Kidney glomerular epithelial cell (primary cell): ENCODE data around the gene ADGRV1.

Source experiments
- DNase-seq: peaks from one replicate; lab custom pipeline; 2025; lab: John Stamatoyannopoulos, UW

Gene ADGRV1

GRCh38 chr5:91070761-91071550 is 512.4 kb downstream of the ADGRV1 start:
- DNase-seq, result no peak

- peak; percentile 77 for DNase-seq
Measured at GRCh38 chr5:91072881-91073280, 514.3 kb downstream of the ADGRV1 start.

DNA sequence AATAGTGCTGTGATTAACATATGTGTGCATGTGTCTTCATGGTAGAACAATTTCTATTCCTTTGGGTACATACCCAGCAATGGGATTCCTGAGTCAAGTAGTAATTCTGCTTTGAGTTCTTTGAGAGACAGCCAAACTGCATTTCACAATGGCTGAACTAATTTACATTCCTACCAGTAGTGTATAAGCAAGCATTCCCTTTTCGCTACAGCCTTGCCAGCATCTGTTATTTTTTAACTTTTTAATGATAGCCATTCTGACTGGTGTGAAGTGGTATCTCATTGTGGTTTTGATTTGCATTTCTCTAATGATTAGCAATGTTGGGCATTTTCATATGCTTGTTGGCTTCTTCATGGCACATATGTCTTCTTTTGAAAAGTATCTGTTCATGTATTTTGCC is 516.0 kb downstream of the ADGRV1 start:
- DNase-seq, result peak; percentile 97

GRCh38 chr5:91076138-91076537 is 517.5 kb downstream of the ADGRV1 start:
- DNase-seq, result peak; percentile 61

DNA sequence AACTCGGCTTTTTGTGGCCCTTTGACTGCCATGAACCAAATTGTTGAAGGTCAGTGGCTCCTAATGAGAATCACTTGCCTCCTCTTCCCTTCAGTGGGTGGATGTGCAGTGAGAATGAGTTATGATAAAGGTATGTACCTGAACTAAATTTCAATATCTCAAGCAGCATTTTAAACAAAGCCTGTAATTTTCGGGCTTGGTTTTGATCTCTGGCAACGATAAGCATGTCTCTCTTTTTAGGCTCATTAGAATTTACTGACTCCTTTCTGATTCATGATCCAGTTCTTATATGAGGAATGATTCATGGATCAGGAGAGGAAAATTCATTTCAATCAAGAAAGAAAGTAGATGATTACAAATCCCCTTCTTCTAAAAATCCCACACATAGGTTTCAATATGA is 519.0 kb downstream of the ADGRV1 start:
- no peak for DNase-seq

- DNase-seq, result peak; percentile 76
Measured at GRCh38 chr5:91079037-91079436, 520.4 kb downstream of the ADGRV1 start.

- no peak for DNase-seq
Measured at GRCh38 chr5:91089758-91090157, 531.2 kb downstream of the ADGRV1 start.

- no peak for DNase-seq
Measured at GRCh38 chr5:91090995-91091394, 532.4 kb downstream of the ADGRV1 start.

DNA sequence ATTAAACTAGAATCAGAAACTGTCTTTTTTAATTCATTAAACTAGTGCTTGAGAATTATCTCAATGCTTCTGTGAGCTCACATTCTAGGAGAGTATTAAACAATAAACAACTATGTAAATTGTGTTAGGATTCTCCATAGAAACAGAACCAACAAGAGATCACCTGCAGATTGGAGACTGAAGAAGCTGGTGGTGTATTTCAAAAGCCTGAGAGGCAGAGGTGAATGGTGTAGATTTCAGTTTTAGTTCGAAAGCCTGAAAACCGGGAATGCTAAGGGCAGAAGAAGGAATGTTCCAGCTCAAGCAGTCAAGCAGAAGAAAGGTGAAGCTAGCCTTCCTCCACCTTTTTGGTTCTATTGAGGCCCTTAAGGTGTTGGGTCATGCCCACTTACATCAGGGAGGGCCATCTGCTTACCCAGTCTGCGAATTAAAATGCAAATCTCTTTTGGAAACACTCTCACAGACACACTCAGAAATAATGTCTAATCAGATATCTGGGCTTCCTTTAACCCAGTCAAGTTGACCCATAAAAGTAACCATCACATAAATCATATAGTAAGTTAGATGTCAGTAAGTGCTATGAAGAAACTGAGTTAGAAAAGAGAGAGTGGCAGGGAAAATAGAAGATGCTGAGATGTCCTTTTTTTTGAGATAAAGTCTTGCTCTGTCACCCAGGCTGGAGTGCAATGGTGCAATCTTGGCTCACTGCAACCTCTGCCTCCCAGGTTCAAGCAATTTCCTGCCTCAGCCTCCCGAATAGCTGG is 533.1 kb downstream of the ADGRV1 start:
- DNase-seq, result no peak

DNA sequence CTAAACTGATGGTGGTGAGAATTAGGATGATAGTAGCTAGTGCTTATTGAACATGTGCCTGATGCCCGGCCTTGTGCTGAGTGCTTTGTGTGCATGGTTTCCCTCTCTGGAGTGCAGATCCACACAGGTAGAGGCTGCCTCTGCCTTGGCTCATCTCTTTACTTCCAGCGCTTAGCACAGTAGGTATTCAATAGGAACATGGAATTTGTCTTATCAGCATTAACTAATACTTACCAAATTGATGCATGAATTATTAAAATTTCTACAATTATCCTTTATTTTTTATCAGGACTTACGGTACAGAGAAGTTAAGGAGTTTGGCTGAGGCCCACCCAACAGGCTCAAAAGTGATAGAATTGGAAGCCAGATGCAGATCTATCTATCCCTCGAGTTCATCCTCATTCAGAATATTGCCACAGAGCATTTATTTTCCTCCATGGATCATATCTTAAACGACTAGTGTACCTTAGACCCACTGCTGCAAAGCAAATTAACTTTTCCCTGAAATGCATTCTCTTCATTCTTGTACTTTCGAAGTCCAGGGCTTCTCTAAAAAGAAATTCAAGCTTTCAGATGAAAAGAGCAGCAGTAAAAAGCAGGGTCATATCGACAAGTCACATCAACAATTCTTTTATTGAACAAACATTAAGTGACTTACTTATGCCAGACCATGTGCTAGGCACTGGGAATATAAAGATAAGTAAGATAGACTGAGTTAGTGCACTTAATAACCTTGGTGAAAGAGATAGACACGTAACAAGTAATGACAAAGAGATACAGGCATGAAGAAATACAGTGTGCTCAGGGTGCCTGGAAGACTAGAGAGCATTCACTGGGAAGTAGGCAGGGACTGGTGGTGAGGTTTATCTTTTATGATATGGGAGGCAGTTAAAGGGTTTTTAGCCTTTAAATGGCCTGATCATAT is 534.5 kb downstream of the ADGRV1 start:
- DNase-seq, result no peak

- DNase-seq, result no peak
Measured at GRCh38 chr5:91095313-91095712, 536.7 kb downstream of the ADGRV1 start.

GRCh38 chr5:91095786-91096385 is 537.3 kb downstream of the ADGRV1 start:
- DNase-seq, result no peak

DNA sequence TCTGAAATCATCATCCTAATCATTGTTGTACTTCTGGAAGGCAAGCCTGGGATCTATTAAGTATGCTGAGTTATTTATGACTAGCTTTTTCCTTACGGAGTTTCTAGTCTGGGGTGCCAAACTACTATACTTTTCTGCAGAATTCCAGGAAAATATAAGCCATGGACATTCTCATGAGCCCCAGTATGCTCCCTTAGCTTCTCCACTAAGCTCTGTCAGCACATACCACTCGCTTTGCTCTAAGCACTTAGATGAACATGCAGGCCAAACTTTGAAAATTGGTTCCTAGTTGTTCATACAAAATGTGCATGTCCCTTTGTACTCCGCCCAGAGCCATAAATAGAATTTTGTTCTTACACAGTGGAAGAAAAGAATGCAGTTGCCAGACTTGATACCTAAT is 539.9 kb downstream of the ADGRV1 start:
- no peak for DNase-seq

DNA sequence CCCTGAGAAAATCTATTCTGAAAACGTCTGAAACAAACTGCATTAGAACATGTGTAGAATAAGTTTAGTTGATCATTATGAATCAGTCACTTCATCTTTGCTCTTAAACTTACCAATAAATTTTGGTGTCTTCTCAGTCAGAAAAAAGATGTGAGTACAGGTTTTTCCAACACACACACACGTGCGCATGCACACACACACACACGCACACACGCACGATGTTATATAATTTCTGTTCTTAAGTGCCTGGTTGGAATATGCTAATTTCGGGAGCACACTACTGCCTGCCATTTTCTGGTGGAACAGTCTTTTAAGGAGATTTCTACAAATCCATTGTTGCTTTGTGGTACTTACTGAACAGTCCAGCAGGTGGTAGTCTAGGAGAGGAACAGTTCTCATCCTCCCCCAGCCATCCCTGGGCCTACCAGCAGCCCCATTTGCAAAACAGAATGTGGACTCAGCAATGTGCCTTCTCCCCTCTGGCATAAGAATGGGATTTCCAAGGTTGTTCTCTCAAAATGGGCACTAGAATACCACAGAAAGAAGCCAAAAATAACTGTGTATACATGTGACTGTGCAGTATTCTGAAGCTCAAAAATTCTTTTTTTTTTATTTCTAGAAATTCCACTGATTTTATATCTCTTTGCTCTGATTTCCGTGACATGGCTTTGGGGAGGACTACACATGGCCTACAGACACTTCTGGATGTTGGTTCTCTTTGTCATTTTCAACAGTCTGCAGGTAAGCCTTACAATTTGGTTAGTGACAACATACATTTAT is 543.2 kb downstream of the ADGRV1 start:
- peak; percentile 76 for DNase-seq

DNA sequence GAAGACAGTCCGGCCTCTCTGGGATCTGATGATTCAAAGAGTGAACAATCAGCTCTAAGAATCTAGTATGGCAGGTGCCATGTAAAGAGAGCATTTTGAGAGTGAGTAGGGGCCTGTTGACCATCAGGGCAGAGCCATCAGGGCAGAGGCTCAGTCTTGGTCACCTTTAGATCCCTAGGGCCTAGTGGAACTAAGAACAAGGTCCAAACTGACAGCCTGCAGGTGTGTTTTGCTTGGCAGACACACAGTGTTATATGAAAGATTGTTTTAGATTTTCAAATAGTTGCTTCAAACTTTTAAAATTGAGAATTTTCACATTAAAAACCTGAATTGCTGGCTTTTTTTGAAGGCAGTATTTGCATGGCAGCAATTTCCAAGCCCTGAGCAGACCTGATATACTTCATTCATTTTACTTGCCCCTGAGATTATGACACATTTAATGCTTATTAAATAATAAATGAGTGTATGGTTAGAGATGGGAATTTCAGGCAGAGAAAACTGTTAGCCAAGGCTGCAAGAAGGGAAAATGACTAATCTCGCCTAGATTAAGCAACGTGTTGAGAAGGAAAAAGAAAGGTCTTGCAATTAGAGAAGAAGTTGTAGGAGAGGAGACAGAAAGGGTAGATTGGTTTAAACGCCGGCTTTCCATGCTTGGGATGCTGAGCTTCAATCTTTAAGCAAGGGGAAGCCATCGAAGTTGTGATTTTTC is 544.9 kb downstream of the ADGRV1 start:
- DNase-seq, result no peak

DNA sequence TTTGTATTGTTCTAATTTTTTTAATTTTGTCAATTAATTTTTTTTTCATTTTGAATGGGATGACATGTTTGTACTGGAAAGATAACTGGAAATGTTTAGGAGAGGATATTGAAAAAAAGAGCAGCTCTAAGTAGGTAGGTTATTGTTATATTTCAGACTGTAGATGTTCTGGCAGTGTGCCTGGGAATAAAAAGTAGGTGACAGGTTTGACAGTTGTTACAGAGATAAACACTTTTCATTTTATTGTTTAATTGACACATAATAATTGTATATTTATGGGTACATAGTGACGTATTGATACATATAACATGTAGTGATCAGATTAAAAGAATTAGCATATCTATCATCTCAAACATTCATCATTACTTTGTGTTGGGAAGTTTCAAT is 545.5 kb downstream of the ADGRV1 start:
- no peak for DNase-seq

DNA sequence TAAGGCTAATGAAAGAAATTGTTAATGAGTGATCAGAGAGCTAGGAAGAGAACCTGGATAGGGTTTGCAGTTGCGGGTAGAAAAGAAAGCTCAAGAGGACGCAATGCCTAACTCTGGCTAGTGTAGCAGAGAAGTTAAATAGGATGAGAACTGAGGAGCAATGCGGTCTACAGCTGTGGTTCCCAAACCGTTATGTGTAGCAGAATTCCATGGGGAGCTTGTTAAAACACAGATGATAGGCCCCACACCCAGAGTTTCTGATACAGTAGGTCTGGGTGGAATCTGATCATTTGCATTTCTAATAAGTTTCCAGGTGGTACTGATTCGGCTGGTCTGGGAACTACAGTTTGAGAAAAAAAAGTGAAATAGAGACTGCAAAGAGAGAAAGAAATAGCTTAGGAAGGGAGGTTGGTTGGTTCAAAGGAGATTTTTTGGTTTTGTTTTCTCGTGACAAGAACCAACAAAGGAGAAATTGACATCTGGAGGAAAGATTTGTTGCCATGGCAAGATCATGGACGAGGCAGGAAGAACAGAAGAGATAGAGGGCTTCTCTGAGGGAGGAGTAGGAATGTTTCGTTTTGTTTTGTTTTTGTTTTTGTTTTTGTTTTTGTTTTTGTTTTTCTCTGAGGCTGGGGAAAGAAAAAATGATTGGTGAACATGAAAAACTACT is 548.4 kb downstream of the ADGRV1 start:
- DNase-seq, result no peak

DNA sequence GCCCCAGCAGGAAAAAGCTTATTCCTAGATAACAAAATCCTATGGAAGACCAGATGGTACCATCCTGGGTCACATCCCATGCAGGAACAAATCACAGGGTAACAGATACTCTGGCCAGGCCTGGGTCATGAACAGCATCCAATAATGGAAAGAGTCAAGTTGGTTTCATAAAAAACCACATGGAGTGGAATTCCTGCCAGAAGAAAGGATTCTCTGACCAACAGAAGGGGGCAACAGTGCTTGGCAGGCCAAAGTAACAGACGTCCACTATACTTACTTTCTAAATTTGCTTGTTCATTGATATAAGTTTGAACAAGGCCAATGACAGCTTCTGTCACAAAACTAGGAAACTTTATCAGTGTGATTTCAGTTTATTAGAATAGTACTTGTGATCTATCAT is 551.0 kb downstream of the ADGRV1 start:
- DNase-seq, result no peak

GRCh38 chr5:91110686-91111085 is 552.1 kb downstream of the ADGRV1 start:
- no peak for DNase-seq
